Activated CD4-positive, alpha-beta T cell treated with anti-CD3 and anti-CD28 coated beads, Interleukin-2, amount 50 U/mL, for 24 hours (primary cell): Measurements from ENCODE around the gene GRB10.

Experiments
- DNase-seq, 2 donors: peaks; one replicate each; pipeline ENCODE4 v3.0.0-alpha.2; 2020; ENCODE audit warnings: low read depth in 1 of 2, low spot score in 1 of 2

The GRB10 gene

GRCh38 chr7:50674299-50674698 lies 108.4 kb downstream of the GRB10 start:
- no peak for DNase-seq

DNA sequence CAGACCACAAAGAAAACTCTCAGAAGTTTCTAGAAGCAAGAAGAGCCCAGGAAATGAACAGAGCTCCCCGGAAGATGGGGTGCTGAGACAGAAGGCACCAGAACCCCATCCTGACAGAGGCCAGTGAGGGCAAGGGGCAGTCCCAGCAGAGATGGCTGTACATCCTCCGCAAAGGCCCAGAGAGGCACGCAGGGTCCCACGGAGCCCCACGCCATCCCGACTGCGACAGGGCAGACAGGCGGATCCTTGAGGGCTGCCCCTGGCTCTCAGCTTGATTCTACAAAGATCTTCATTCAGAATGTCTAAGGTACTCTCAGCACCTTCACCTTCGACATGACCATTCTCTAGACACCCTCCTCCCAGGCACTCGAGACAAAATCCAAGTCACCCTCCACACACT lies 109.6 kb downstream of the GRB10 start:
- no peak for DNase-seq

- no peak for DNase-seq
Measured at GRCh38 chr7:50672045-50672444, 110.7 kb downstream of the GRB10 start.

DNA sequence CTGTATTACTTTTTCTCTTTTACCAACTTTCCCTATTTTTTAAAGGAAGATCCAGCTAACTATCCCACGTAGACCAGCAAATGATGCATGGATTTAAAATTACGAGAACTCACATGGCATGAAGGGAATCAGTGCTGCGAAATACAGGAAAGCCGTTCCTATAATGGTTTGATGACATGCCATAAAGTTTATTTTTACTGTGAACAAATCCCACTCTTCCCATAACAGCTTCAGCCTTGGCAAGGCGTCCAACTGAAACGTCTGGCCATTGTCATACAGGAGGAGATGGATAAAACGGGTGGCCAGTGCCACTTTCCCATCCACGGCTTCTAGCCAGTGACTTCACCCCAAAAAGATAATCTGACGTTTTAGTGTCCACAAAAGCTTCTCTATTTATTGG lies 111.3 kb downstream of the GRB10 start:
- DNase-seq: no peak

DNA sequence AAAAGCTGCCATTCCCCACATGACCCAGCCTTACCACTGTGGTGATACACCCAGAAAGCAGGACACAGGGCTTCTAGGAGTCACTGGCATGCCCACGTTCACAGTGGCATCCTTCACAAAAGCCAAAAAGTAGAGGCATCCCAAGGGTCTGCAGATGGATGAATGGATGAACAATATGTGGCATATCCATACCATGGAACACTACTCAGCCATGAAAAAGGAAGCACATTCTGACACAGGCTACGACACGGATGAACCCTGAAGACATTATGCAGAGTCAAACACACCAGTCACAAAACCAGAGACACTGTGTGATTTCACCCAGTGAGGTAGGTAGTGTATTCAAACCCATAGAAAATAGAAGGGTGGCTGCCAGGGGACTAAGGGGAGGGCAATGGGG lies 112.8 kb downstream of the GRB10 start:
- DNase-seq: no peak

GRCh38 chr7:50667789-50668226 lies 114.9 kb downstream of the GRB10 start:
- no peak for DNase-seq

DNA sequence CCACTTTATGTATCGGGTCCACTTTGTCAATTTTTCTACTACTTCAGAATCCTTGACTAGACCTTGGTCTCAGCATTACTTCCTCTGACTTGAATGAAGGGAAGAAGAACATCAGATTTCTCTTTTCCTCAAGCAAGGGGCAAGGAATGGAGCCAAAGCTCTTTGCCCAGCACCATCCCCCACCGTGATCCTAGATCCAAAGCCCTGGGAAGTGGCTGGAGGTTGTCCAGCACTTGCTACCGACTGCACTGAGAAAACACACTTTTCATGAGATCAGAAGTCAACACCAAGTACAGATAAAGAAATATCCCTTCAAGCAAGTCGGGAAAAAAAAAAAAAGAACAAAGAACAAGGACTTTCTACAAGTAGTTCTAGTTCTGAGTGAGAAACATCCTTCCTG lies 115.4 kb downstream of the GRB10 start:
- no peak for DNase-seq

GRCh38 chr7:50666124-50666496 lies 116.6 kb downstream of the GRB10 start:
- no peak for DNase-seq

DNA sequence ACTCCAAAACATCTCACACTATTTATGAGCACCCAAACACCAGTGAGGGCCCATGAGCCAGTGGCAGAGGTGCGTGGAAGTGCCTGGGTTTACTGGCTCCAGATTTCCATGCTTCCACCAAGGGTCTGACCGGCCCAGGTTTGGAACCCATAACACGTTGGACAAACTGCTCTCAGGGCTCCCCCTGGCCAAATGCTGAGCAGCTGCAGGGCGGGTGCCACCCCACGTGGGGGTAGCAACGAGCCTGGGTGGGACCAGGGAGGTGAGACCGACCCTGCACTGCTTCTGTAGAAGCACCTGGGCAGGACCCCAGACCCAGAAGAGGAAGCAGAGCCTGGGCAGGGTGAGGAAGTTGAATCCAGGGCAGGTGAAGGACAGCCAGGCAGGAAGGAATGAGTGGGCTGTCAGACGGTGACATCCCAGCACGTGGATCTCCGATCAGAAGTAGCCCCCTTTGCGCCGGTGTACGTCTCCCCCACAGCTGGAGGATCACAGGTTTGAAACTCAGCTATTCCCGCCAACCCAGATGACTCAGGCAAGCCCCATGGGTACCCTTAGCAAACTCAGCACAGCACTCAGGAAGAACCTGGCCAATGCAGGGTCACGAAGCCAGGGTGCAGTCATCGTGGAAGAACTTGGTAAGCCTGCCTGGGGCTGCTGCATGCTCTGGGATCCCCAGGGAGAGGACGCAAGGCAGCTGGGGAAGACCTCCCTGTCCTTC lies 117.1 kb downstream of the GRB10 start:
- DNase-seq: no peak

DNA sequence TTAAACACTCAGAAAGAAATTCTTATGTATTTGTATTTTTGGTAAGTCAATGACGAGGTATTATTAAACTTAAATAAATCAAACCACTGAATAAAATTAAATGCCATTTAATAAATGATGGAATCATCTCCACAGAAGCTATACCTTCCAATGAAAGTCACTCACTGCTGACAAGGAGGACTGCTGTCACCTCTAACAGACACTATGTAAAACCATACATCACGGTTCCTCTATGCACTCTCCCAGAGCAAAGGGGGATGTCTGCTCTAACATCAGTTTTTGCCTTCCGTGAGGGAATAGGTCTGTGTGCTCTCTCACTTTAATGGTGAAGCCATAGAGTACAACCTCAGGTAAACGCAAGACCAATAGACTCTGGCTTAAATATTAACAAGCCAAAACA lies 117.8 kb downstream of the GRB10 start:
- DNase-seq: no peak

DNA sequence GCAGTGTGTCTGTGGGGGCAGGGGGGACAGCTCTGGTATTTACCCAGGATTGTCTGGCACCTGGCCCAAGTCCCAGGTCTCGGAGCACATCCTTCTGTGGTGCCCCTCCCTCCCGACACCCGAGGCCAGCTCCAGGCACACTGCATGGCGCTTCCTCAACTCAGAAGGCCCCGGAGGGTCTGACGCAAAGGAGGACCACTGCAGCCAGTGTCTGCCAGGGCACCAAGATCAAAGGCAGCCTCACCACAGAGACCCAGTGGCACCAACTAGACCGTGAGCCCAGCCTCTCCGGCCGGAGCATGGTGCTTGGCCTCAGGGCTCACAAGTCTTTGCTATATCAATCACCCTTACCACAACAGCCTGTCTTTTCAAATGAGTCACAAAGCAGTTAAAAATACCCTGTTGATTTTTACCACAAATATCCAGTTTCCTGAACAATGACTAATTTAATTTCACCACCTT lies 118.2 kb downstream of the GRB10 start:
- DNase-seq: no peak

DNA sequence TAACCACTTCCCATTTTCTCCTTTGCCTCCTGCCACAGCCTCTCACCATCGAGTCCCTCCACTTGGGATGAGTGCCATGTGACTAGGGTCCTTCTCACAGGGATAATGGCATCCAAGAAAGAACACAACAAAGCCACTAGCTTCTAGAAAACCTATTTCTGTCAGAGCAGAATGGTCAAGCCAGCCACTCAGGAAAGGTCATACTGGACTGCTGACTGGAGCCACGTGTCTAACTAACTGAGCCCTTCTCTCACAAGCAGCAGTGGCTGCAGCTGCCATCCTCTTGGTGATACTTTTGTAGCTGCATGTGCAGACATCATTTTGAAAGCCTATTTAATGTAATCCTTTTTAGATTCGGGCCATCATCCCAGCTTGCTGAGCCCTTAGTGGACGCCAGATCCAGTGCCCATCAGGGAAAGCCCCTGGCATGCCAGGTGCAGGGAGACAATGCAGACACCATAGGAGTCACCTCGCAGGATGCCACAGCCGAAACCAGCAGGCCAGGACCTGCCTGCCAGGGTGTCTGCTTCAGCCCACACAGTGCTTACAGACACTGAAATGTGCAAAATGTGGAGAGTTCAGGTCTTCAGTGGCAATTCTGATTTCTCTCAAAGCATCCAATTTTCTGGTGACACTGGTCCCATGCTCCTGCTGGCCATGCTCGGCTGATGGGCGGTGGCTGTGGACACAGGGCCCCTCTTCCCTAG lies 119.1 kb downstream of the GRB10 start:
- no peak for DNase-seq

- no peak for DNase-seq
Measured at GRCh38 chr7:50662996-50663395, 119.7 kb downstream of the GRB10 start.

GRCh38 chr7:50662041-50662694 lies 120.5 kb downstream of the GRB10 start:
- DNase-seq: no peak

GRCh38 chr7:50661345-50662040 lies 121.2 kb downstream of the GRB10 start:
- DNase-seq: no peak

DNA sequence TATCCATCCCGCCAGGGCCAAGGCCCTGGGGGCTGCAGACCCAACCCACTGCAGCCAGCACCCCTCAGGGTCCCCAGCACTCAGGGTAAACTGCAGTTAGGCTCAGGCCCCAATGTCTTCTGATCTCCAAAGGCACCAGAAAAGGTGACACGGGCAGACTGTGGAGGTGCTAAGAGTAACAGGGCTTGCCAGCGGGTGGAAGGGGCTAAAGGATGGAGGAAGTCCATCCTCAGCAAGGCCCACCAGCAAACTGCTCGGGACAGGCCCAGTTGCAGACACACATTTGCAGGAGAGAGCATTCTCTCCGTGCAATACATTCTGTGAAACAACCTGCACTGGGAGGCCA lies 121.9 kb downstream of the GRB10 start:
- no peak for DNase-seq

DNA sequence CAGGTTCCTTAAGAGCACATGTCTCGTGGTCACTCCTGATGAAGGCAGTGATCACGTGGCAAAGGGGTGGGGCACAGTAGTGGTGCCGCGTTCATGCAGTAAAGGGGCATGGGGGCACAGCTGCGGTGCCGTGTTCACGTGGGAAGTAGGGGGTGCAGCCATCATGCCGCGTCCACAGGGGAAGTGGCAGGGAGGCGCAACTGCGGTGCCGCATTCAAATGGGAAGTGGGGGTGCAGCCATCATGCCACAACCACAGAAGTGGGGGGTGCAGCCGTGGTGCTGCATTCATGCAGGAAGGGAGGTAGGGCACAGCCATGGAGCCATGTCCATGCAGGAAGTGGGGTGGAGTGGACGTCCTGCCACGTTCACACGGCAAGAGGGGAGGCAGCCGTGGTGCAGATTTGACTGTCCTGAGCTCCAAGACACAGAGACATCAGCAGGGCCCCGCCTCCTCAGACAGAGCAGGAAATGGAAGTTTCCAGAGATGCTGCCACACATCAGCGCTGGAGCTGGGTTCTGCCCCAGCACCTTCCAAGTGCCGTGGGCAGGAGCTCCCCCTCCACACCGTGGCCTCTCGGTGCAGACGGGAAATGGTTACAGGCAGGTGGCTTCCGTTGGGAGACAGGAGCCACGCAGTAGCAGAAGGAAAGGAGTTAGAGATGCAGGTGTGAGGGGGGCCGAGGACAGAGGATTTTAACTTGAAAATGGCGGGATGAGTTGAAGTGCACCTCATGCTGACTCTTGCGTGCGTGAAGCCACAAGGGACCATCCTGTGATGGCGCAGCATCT lies 122.5 kb downstream of the GRB10 start:
- DNase-seq: no peak

DNA sequence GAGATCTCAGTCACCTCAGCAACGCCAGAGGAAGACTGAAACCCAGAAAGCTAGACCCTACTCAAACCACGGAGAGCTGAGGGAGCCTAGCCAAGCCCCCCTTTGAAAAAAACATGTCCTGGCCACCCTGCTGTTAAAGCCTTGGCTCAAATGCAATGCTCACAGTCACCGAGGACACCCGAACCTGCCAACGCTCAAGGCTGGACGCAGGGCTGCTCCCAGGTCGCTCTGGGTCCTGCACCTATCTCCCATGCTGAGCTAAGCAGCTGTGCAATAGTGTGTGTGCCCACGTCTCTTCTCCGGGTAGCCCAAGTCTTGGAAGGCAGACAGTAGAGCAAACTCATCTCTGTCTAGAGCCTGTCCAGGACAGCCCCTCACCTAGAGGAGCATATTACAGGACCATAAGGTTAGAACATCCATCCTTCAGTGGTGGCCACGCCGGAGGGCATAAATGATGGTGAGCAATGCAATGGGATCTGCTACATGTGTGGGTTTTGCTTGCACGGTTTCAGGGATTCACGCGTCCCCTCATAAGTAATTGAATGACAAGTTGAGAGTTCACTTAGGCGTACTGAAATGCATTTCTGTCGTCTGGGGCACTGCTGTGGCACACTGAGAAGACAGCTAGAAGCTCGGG lies 123.2 kb downstream of the GRB10 start:
- no peak for DNase-seq

GRCh38 chr7:50658696-50659095 lies 124.0 kb downstream of the GRB10 start:
- DNase-seq: no peak

DNA sequence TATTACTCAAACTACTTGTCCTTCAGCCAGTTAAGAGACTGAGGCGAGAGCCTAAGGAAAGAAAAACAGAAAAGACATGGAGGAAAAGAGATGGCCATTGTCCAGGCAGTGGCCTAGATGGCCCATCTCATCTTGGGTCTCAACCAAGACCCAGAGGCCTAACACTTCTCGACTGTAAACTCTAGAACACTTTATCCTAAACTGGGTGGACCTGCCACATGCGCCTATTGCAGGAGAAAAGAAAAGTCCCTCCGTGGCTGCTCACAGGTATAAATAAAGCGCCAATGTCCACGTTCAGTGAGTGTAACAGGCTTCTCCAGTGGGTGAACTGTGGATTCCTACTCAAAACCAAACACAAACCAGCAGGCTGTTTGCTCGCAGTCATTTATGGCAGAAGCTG lies 124.8 kb downstream of the GRB10 start:
- no peak for DNase-seq
